Thyroid gland (tissue), 4 donors: Measurements from ENCODE around the gene CD82.

Source experiments
- POLR2A ChIP-seq, 2 donors: fragments of 450-650 bp; IDR thresholded peaks; one replicate each; pipeline ENCODE4 v1.6.1; 2017; ENCODE audit warnings: antibody characterized with exemption in 2 of 2, mild to moderate bottlenecking in 2 of 2, moderate library complexity in 1 of 2
- TF ChIP-seq, protein P1 (sequence below), 6 experiments: fragments of 200-600 bp in 3 of 6; fragments of 450-650 bp in 3 of 6; sonication (generic) in 3 of 6; IDR thresholded peaks; one replicate each; pipeline ENCODE4 v1.5.1; 2016 to 2019; ENCODE audit warnings: antibody characterized with exemption in 6 of 6, mild to moderate bottlenecking in 2 of 6, inconsistent platforms in 1 of 6, moderate library complexity in 1 of 6

DNA sequence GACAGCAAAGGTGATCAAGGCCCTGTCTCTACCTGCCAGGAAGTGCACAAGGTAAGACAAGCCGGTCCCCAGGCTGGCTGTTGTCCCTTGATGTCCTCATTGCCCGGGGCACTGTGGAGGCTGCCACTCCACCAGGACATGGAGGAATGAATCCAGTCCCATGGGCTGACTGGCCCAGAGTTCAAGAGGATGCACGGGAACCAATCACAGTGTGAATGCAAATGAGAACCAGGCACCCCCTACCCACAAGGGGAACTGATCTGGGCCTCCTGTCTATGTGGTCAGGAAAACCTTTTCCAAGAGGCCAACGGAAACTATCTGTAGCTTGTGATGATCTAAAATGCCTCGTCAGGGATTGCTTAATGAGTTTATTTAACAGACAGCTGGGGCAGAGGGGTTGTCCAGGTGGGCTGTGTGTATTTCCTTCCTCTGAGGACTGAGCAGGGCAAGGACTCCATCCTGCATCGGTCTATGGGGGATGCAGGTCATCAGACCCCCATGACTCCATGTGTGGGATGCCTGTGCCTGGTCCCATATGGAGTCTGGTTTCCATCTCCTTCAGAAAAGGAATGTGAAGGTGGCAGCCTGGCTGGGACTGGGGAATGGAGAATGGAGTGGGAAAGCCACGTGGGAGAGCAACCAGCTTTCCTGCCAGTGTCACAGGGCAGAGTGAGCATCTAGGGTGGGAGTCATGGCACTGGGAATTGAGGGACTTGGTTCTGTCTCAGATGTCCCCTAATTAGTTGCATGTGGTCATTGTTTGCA lies 60.5 kb downstream of the CD82 start:
- TF ChIP-seq POLR2A (IDR thresholded peaks at IDR 0.05): no peak
- TF ChIP-seq, protein P1, sequence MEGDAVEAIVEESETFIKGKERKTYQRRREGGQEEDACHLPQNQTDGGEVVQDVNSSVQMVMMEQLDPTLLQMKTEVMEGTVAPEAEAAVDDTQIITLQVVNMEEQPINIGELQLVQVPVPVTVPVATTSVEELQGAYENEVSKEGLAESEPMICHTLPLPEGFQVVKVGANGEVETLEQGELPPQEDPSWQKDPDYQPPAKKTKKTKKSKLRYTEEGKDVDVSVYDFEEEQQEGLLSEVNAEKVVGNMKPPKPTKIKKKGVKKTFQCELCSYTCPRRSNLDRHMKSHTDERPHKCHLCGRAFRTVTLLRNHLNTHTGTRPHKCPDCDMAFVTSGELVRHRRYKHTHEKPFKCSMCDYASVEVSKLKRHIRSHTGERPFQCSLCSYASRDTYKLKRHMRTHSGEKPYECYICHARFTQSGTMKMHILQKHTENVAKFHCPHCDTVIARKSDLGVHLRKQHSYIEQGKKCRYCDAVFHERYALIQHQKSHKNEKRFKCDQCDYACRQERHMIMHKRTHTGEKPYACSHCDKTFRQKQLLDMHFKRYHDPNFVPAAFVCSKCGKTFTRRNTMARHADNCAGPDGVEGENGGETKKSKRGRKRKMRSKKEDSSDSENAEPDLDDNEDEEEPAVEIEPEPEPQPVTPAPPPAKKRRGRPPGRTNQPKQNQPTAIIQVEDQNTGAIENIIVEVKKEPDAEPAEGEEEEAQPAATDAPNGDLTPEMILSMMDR (IDR thresholded peaks at IDR 0.05): no peak
